ENCODE results near the gene TRPC5OS. TPM values are rescaled to one million over a fixed set of nuclear protein-coding genes. Genes with fewer than 3 reads are reported as not detected.

The TRPC5OS gene
- not detected for total RNA-seq
- long read RNA-seq, result 0 reads

GRCh38 chrX:111875881-111876280 is at the start of gene TRPC5OS:
Gene TRPC5OS (plus strand): TSS chrX:111876181. CDS start chrX:111901850, 25,669 bp downstream.
- no peaks in the 10 kb centered on the region for H3K36me3 ChIP-seq
- no peak within 1 kb of the TSS for H3K27ac ChIP-seq (replicated peaks)
- no peak for DNase-seq
- no peak within 1 kb of the TSS for H3K4me3 ChIP-seq
- TF ChIP-seq CTCF (IDR thresholded peaks at IDR 0.05; ENCODE audit: borderline replicate concordance), result no peak
- no peaks in the 10 kb centered on the region for H3K4me1 ChIP-seq
- no peaks in the 10 kb centered on the region for H3K9me3 ChIP-seq (replicated peaks)
- intact Hi-C loops (cut with micrococcal nuclease), result no loop called here
- no peaks in the 10 kb centered on the region for H3K27me3 ChIP-seq (ENCODE audit: low read depth)

- H3K27me3 ChIP-seq (ENCODE audit: low read depth), result no peaks in the 10 kb centered on the region
- H3K4me1 ChIP-seq, result no peaks in the 10 kb centered on the region
- H3K4me3 ChIP-seq, result no peak overlapping the region
- H3K36me3 ChIP-seq, result no peaks in the 10 kb centered on the region
- no peak for DNase-seq
- no peak for TF ChIP-seq CTCF (IDR thresholded peaks at IDR 0.05; ENCODE audit: borderline replicate concordance)
- intact Hi-C loops (cut with micrococcal nuclease), result no loop called here
- no peak overlapping the region for H3K27ac ChIP-seq (replicated peaks)
- H3K9me3 ChIP-seq (replicated peaks), result no peaks in the 10 kb centered on the region
Measured at GRCh38 chrX:111829345-111829744, 46.6 kb upstream of the TRPC5OS start.

GRCh38 chrX:111830571-111830970 is 45.4 kb upstream of the TRPC5OS start:
- intact Hi-C loops (cut with micrococcal nuclease), result no loop called here
- Histone ChIP-seq H3K27me3 (ENCODE audit: low read depth) (no peaks in the 10 kb centered on the region), H3K4me1 (no peaks in the 10 kb centered on the region), H3K9me3 (replicated peaks) (no peaks in the 10 kb centered on the region), H3K4me3 (no peak overlapping the region), H3K36me3 (no peaks in the 10 kb centered on the region), H3K27ac (replicated peaks) (no peak overlapping the region)
- no peak for DNase-seq
- TF ChIP-seq CTCF (IDR thresholded peaks at IDR 0.05; ENCODE audit: borderline replicate concordance), result no peak

GRCh38 chrX:111831343-111831742 is 44.6 kb upstream of the TRPC5OS start:
- Histone ChIP-seq H3K4me3 (no peak overlapping the region), H3K27me3 (ENCODE audit: low read depth) (no peaks in the 10 kb centered on the region), H3K4me1 (no peaks in the 10 kb centered on the region), H3K36me3 (no peaks in the 10 kb centered on the region), H3K27ac (replicated peaks) (no peak overlapping the region), H3K9me3 (replicated peaks) (no peaks in the 10 kb centered on the region)
- DNase-seq, result no peak
- intact Hi-C loops (cut with micrococcal nuclease), result no loop called here
- no peak for TF ChIP-seq CTCF (IDR thresholded peaks at IDR 0.05; ENCODE audit: borderline replicate concordance)

GRCh38 chrX:111837197-111837596 is 38.8 kb upstream of the TRPC5OS start:
- H3K36me3 ChIP-seq, result no peaks in the 10 kb centered on the region
- no peaks in the 10 kb centered on the region for H3K4me1 ChIP-seq
- no peak overlapping the region for H3K4me3 ChIP-seq
- H3K27ac ChIP-seq (replicated peaks), result no peak overlapping the region
- no peaks in the 10 kb centered on the region for H3K27me3 ChIP-seq (ENCODE audit: low read depth)
- H3K9me3 ChIP-seq (replicated peaks), result no peaks in the 10 kb centered on the region
- no peak for DNase-seq
- no peak for TF ChIP-seq CTCF (IDR thresholded peaks at IDR 0.05; ENCODE audit: borderline replicate concordance)
- intact Hi-C loops (cut with micrococcal nuclease), result no loop called here
